Cardiac muscle cell (in vitro differentiated cells and primary cell): ENCODE data around the gene ZNF487. TPM values are rescaled to one million over a fixed set of nuclear protein-coding genes. Genes with fewer than 3 reads are reported as not detected.

Experiments
- DNase-seq, 2 donors: peaks; one replicate each; pipeline versions ENCODE4 v3.0.0 to v3.0.0-alpha.2; 2010 to 2017; ENCODE audit warnings: low read depth in 1 of 2, low spot score in 1 of 2
- H3K27ac ChIP-seq: fragments of 200-600 bp; sonication (generic); 2 replicates; pipeline ENCODE4 v1.5.1; 2016
- H3K27me3 ChIP-seq: fragments of 200-600 bp; sonication (generic); 2 replicates; pipeline ENCODE4 v1.6.0; 2016; ENCODE audit warnings: control low read depth
- H3K36me3 ChIP-seq: fragments of 200-600 bp; sonication (generic); 2 replicates; pipeline ENCODE4 v1.5.1; 2016; ENCODE audit warnings: control low read depth
- H3K4me1 ChIP-seq: fragments of 200-600 bp; sonication (generic); 2 replicates; pipeline ENCODE4 v1.8.1; 2017; ENCODE audit warnings: low read depth, mild to moderate bottlenecking, mixed run types
- H3K4me3 ChIP-seq: fragments of 200-600 bp; sonication (generic); 2 replicates; pipeline ENCODE4 v1.5.1; 2016; ENCODE audit warnings: mild to moderate bottlenecking
- H3K9me3 ChIP-seq: fragments of 200-600 bp; sonication (generic); 2 replicates; pipeline ENCODE4 v1.5.1; 2017; ENCODE audit warnings: low read depth, mild to moderate bottlenecking, control low read depth
- polyA plus RNA-seq: library from polyadenylated mRNA; unstranded; fragments of >200 nt; fragmentation: Nextera tagmentation; extraction: Ambion mirVana; gene quantifications from 2 replicates; pipeline ENCODE4 v1.2.1, GENCODE V29; 2016
- total RNA-seq: library from RNA; depleted of rRNA; stranded (reverse); fragments of >200 nt; gene quantifications from 2 replicates; pipeline ENCODE4 v1.2.3, GENCODE V29; 2016
- TF ChIP-seq, protein P1 (sequence below): IDR thresholded peaks from 2 replicates; pipeline ENCODE4 v1.5.1; 2012; ENCODE audit warnings: low read depth, mild to moderate bottlenecking, low read length

Gene ZNF487
- total and polyA plus RNA-seq, 2 experiments from 2014 or later, result 6.0 to 9.0 TPM

DNA sequence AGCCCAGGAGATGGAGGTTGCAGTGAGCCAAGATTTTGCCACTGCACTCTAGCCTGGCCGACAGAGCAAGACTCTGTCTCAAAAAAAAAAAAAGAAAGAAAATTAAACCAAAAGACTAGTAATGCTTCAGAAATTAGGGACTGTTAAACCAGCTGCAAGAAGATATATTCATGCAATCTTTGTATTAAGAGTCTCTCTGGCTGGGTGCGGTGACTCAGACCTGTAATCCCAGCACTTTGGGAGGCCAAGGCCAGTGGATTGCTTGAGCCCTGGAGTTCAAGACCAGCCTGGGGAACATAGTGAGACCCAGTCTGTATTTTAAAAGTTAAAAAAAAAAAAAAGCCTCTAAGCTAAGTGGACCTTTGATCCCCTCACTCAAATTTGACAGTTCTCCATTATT lies 25.4 kb upstream of the ZNF487 start:
- Histone ChIP-seq H3K9me3 (no peaks in the 10 kb centered on the region), H3K27me3 (no peaks in the 10 kb centered on the region), H3K27ac (no peak overlapping the region), H3K4me1 (no peaks in the 10 kb centered on the region), H3K36me3 (no peaks in the 10 kb centered on the region), H3K4me3 (no peak overlapping the region)
- DNase-seq, result no peak
- TF ChIP-seq, protein P1, sequence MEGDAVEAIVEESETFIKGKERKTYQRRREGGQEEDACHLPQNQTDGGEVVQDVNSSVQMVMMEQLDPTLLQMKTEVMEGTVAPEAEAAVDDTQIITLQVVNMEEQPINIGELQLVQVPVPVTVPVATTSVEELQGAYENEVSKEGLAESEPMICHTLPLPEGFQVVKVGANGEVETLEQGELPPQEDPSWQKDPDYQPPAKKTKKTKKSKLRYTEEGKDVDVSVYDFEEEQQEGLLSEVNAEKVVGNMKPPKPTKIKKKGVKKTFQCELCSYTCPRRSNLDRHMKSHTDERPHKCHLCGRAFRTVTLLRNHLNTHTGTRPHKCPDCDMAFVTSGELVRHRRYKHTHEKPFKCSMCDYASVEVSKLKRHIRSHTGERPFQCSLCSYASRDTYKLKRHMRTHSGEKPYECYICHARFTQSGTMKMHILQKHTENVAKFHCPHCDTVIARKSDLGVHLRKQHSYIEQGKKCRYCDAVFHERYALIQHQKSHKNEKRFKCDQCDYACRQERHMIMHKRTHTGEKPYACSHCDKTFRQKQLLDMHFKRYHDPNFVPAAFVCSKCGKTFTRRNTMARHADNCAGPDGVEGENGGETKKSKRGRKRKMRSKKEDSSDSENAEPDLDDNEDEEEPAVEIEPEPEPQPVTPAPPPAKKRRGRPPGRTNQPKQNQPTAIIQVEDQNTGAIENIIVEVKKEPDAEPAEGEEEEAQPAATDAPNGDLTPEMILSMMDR, result no peak

DNA sequence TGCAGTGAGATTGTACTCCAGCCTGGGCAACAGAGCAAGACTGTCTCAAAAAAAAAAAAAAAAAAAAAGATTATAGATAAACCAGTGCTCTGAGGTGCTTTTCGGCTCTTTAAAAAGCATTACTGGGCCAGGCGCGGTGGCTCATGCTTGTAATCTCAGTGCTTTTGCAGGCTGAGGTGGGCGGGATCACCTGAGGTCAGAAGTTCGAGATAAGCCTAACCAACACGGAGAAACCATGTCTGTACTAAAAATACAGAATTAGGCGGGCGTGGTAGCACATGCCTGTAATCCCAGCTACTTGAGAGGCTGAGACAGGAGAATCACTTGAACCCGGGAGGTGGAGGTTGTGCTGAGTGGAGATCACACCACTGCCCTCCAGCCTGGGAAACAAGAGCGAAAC lies 21.4 kb upstream of the ZNF487 start:
- Histone ChIP-seq H3K27me3 (no peaks in the 10 kb centered on the region), H3K4me1 (no peaks in the 10 kb centered on the region), H3K36me3 (no peaks in the 10 kb centered on the region), H3K4me3 (no peak overlapping the region), H3K27ac (no peak overlapping the region), H3K9me3 (no peaks in the 10 kb centered on the region)
- TF ChIP-seq, protein P1, result no peak
- DNase-seq, result no peak

DNA sequence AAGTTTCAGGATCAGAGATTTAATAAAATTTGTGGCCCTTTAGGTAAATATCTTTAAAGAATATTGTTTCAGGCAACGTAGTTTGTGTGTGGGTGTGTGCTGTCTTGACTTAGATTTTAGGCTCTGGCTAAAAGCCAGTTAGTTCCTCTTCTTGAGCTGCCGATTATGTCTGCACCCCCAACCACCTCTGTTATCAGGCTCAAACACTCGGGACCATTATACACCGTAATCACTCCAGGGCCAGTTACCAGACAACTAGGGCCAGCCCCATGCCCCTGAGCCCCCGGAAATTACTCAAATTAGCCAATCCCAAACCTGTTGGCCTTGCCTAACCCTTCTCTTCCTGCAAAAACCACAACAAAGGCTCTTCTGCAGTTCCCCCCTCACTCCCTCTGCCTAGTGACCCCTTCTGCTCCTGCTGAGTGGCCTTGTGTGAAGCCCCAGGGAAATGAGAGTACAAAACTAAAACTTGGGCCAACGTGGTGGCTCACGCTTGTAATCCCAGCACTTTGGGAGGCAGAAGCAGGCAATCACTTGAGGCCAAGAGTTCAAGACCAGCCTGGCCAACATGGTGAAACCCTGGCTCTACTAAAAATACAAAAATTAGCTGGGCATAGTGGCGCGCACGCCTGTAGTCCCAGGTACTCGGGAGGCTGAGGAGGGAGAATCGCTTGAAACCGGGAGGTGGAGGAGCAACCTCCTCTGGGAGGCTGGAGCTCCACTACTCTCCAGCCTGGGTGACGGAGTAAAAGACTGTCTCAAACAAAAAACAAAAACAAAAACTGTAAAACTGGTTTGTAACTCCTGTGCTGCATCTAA lies 18.8 kb upstream of the ZNF487 start:
- Histone ChIP-seq H3K4me1 (no peaks in the 10 kb centered on the region), H3K36me3 (no peaks in the 10 kb centered on the region), H3K4me3 (no peak overlapping the region), H3K27me3 (no peaks in the 10 kb centered on the region), H3K27ac (no peak overlapping the region), H3K9me3 (no peaks in the 10 kb centered on the region)
- DNase-seq, result peak in 1 of 2 donors; percentile 31
- TF ChIP-seq, protein P1, result no peak

DNA sequence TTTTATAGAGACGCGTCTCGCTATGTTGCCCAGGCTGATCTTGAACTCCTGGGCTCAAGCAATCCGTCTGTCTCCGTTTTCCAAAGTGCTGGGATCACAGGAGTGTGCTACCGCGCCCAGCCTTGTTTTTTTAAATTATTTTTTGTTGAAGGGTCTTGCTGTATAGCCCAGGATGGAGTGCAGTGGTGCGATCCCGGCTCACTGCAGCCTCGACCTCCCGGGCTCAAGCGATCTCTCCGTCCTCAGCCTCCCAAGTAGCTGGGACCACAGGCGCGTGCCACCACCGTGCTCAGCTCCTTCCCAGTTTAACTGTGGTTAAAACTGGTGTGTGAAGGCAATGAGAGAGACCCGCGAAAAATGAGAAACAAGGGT lies 16.9 kb upstream of the ZNF487 start:
- Histone ChIP-seq H3K27ac (peak overlapping the region; percentile 83), H3K36me3 (no peaks in the 10 kb centered on the region), H3K27me3 (no peaks in the 10 kb centered on the region), H3K4me1 (no peaks in the 10 kb centered on the region), H3K4me3 (no peak overlapping the region), H3K9me3 (no peaks in the 10 kb centered on the region)
- TF ChIP-seq, protein P1, result no peak
- no peak for DNase-seq

DNA sequence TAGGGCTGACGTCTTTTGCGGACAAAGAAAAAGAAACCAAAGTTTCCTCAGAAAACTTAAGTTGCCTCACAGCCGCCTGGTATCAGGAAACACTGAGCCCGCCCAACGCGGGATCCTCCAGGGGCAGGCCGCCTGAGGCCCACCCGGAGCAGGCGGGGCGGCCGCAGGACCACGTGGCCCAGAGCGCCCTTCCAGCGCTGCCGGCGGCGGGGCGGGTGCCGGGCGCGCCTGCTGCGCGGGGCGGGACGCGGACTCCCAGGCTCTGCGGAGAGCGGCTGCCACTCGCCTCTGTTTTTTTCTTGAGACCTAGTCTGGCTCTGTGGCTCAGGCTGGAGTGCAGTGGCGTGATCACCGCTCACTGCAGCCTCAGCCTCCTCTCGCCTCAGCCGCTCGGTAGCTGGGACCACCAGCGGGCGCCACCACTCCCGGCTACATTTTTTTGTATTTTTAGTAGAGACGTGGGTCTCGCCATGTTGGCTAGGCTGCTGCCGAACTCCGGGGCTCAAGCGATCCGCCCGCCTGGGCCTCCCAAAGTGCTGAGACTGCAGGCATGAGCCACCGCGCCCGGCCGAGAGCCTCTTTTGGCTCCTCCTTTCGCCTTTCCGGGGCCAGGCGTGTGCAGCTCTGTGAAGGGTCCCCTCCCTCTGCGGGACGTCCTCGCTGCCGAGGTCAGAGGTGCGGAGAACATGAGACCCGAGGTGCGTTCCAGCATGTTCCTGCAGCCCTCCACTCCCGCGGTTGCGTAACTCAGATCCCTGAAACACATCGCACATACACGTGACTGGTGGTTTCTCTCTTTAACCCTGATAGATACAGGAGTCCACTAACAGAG lies 16.3 kb upstream of the ZNF487 start:
- Histone ChIP-seq H3K9me3 (no peaks in the 10 kb centered on the region), H3K36me3 (no peaks in the 10 kb centered on the region), H3K27me3 (no peaks in the 10 kb centered on the region), H3K4me1 (no peaks in the 10 kb centered on the region), H3K4me3 (peak overlapping the region; percentile 24), H3K27ac (peak overlapping the region; percentile 83)
- TF ChIP-seq, protein P1, result no peak
- DNase-seq, result peak; percentile 72 to 97
